ENCODE measurements around the gene OPN1MW. TPM values are rescaled to one million over a fixed set of nuclear protein-coding genes. Genes with fewer than 3 reads are reported as not detected.
"Not testable (repeated sequence)": the region's sequence is repeated elsewhere in the genome, so short reads cannot be mapped to it uniquely, and the experiment has no call there.

OPN1MW gene
- total RNA-seq, 1 experiment from 2014 or later: not detected

DNA sequence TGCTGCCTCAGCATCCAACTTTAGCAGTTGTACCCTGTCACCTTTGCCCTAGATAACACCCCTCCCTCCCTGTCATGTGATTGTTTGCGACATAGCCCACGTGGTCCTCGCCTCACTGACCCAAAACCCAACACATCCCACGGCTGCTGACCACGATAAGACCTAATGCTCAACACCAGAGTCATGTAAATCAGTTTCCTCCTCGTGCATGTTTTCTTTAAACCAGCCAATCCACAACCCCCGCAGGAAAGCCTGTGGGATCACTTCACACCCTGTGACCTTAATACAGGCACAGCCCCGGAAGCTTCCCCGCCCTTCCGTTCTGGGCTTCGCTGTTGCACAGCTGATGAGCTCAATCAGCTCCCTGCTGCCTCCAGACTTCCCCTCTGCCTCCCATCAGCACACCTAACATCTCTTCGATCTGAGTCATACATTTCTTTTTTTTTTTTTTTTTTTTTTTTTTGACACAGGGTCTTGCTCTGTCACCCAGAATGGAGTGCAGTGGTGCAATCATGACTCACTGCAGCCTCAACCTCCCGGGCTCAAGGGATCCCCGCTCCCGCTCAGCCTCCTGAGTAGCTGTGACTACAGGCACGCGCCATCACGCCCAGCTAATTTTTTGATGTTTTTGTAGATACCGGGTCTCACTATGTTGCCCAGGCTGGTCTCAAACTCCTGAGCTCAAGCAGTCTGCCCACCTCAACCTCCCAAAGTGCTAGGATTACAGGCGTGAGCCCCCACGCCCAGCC is 27.4 kb downstream of the OPN1MW start:
- not testable (repeated sequence) for DNase-seq (ENCODE audit: low read depth)

DNA sequence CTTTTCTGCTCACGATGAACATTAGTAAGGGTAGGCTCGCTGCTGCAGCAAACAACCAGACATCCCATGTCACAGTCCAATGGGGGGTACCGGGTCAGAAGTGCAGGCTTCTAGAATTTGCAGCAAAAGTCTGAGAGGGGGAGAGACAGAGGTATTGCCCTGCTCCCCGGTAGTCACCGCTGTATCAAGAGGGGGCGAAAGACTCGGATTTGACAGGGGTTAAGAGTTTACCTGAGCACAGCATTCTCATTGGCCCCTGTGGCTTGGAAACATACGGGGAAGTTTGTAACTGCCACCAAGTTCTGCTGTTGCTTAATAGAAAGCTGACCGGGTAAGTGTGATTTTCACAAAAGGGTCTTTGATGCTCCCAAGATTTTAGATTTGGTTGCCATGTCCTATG is 28.7 kb downstream of the OPN1MW start:
- DNase-seq (ENCODE audit: low read depth): not testable (repeated sequence)

DNA sequence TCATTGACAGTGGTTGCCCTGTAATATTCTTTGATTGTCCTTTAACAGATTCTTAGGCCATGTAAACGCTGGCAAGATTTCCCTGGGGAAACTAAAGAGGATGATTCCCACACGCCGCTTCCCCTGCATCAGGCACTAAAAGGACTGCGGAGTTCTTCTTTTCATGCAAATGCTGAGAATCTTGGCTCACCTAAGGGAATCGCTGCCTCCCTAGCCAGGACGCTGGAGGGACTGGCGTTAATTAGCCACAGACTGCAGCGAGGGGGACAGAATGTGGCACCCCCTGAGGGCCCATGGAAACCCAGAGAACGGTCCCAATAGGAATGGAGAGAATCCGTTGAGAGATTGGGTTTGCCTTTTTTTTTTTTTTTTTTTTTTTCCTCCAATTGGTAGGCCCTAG is 29.1 kb downstream of the OPN1MW start:
- not testable (repeated sequence) for DNase-seq (ENCODE audit: low read depth)

DNA sequence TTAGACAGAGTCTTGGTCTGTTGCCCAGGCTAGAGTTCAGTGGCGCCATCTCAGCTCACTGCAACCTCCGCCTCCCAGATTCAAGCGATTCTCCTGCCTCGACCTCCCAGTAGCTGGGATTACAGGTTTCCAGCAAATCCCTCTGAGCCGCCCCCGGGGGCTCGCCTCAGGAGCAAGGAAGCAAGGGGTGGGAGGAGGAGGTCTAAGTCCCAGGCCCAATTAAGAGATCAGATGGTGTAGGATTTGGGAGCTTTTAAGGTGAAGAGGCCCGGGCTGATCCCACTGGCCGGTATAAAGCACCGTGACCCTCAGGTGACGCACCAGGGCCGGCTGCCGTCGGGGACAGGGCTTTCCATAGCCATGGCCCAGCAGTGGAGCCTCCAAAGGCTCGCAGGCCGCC is 37.1 kb downstream of the OPN1MW start, which contains the start of gene OPN1MW2:
TSS of gene OPN1MW2 (plus strand) at position 301 of the 400 bp plus-strand sequence. CDS start at position 361, 60 bp downstream.
- DNase-seq (ENCODE audit: low read depth): not testable (repeated sequence)

DNA sequence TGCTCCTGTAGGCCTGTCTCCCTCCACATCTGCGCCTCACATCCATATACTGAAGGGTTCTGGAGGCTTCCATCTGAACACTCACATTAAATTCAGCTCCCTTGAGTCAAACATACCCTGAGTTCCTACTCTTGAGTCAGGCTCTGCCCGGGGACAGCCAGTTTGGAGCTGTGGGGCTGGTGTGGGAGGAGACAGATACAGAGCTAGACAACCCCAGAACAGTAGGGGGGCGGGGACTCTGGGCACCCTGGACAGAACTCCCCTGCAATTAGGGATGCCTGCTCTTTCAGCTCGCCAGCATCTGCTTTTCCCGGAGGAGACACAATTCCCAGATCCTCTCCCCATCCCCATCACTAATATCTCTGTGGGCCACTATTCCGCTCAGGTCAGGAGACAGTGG is 42.9 kb downstream of the OPN1MW start:
- not testable (repeated sequence) for DNase-seq (ENCODE audit: low read depth)

DNA sequence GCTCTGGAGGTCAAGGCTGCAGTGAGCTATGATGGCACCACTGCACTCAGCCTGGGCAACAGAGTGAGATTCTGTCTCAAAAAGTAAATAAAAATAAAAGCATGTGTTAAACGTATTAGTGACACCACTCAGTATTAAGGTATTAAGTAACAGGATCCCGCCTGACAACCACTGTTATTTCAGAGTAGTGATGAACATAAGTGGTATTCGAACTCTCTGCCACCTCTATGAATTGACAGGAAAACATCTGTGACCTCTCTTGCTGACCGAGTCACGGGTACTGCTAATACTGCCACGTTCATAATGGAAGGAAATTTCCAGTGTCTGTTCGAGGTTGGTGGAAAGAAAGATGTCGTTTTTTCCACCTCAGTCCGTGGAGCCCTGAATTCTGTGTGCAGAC is 44.3 kb downstream of the OPN1MW start:
- DNase-seq (ENCODE audit: low read depth): not testable (repeated sequence)

DNA sequence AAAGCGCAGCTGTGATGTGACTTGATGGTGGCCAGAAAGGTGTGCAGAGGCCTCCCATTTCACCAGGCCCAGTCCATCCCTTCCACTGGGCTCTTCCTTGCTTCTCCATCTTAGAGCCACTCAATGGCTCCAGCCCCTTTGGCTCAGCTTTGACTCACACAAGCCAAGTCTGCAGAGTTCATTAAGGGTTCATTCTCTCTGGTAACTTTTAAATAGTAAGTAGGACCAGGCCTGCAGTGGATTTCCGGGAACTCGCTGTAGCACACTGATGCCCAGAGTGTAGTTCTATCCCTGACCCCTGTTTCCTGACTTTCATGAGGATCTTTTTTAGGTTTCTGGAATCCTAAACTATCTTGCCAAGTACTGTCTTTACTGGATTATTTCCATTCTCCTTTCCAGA is 49.0 kb downstream of the OPN1MW start:
- not testable (repeated sequence) for DNase-seq (ENCODE audit: low read depth)

DNA sequence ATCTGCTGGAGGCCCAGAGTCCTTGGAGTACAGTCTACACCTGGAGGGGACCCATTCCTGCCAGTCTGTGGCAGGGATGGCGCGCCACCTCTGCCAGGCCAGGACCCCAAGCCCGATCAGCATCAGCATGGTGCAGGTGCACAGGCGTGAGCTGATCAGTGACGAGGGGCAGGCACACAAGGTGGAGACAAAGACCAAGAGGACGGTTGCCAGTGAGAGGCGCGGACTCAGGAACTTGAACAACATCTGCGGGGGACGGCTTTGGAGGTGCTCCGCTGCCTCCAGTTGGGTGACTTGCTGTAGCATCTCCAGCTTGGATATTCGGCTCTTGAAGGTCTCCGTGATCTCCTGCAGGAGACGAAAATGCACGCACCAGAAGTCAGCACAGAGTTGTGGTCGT is 51.2 kb downstream of the OPN1MW start:
- DNase-seq (ENCODE audit: low read depth): not testable (repeated sequence)

DNA sequence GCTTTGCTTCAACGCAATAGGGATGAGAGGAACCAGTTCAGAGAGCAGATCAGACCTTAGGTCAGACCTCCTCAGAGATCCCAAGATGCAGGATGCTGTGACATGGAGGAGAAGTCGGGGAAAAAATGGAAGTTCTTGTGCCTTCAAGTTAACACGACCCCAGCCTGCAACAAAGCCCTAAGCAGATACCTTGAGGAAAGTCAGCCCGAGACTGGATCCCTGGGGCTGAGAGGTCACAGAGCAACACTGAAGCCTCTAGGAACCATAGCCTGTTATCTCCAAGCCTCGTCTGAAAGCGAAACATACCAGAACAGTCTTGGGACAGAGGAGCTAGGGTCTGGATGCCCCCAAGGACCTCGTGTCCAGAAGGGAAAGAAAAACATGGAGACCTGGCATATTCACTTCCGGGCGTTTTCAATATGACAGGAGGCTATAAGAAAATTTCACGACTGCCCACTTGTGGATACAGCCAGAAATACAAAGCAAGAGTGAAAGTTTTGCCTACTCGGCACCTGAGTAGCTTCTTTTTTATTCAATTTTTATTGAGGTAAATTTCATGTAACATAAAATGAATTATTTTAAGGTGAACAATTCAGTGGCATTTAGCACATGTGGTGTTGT is 56.7 kb downstream of the OPN1MW start:
- not testable (repeated sequence) for DNase-seq (ENCODE audit: low read depth)

DNA sequence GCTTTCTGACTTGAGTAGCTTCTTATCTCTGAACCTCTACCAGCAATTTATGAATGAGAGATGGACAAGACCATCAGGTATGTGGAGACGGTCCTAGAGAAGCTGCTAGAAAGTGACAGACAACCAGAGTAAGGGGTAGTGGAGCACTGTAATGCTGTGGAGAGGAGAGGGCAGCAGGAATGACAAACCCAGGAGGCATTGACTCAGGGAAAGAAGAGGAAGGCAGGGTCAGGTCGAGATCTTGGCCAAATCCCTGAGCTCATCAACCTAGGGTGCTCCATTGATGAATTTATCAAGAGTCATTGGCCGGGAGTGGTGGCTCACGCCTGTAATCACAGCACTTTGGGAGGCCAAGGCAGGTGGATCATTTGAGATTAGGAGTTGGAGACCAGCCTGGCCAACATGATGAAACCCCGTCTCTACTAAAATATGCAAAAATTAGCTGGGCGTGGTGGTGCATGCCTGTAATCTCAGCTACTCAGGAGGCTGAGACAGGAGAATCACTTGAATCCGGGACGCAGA is 57.6 kb downstream of the OPN1MW start:
- DNase-seq (ENCODE audit: low read depth): not testable (repeated sequence)

Other genes with a start within 250 kb of the OPN1MW start
- gene NAA10, start 247.6 kb upstream of the OPN1MW start, total RNA-seq (2014; rRNA removed): 160 and 164 TPM in 2 replicates
- gene RENBP, start 238.0 kb upstream of the OPN1MW start, total RNA-seq (2014; rRNA removed): 0.40 TPM in 1 of 2 replicates, not detected in the other
- gene HCFC1, start 210.8 kb upstream of the OPN1MW start, total RNA-seq (2014; rRNA removed): 36.8 and 37.4 TPM in 2 replicates
- 8.9 and 9.0 TPM in 2 replicates for gene TMEM187, start 209.8 kb upstream of the OPN1MW start, total RNA-seq (2014; rRNA removed)
- 135 and 149 TPM in 2 replicates for gene IRAK1, start 162.7 kb upstream of the OPN1MW start, total RNA-seq (2014; rRNA removed)
- gene MECP2, start 84.9 kb upstream of the OPN1MW start, total RNA-seq (2014; rRNA removed): 23.8 and 23.9 TPM in 2 replicates
- gene OPN1LW, start 38.4 kb upstream of the OPN1MW start, total RNA-seq (2014; rRNA removed): not detected in 2 replicates
- not detected in 2 replicates for gene OPN1MW2, start 37.2 kb downstream of the OPN1MW start, total RNA-seq (2014; rRNA removed)
- gene OPN1MW3, start 75.0 kb downstream of the OPN1MW start, total RNA-seq (2014; rRNA removed): not detected in 2 replicates
- not detected in 2 replicates for gene TEX28, start 112.5 kb downstream of the OPN1MW start, total RNA-seq (2014; rRNA removed)
- gene TKTL1, start 113.2 kb downstream of the OPN1MW start, total RNA-seq (2014; rRNA removed): not detected in 2 replicates
- gene FLNA, start 192.0 kb downstream of the OPN1MW start, total RNA-seq (2014; rRNA removed): 1,374 and 1,654 TPM in 2 replicates
- 67.0 and 77.3 TPM in 2 replicates for gene EMD, start 196.7 kb downstream of the OPN1MW start, total RNA-seq (2014; rRNA removed)
- gene RPL10, start 215.8 kb downstream of the OPN1MW start, total RNA-seq (2014; rRNA removed): 2,668 and 4,535 TPM in 2 replicates
- 96.6 and 104 TPM in 2 replicates for gene DNASE1L1, start 226.7 kb downstream of the OPN1MW start, total RNA-seq (2014; rRNA removed)
- 28.2 and 159 TPM in 2 replicates for gene TAFAZZIN, start 228.9 kb downstream of the OPN1MW start, total RNA-seq (2014; rRNA removed)
- gene ATP6AP1, start 246.1 kb downstream of the OPN1MW start, total RNA-seq (2014; rRNA removed): 48.9 and 50.6 TPM in 2 replicates